Coronary artery (tissue), 2 donors: ENCODE results near the gene TRIM2.

ENCODE experiments used
- DNase-seq: peaks from one replicate; pipeline ENCODE4 v3.0.0-alpha.2; 2017; ENCODE audit warnings: low spot score
- H3K27ac ChIP-seq, 2 donors: fragments of 200-600 bp; sonication (generic); one replicate each; pipeline ENCODE4 v1.5.1; 2016 to 2019
- H3K4me3 ChIP-seq: fragments of 200-600 bp; sonication (generic); 2 replicates; pipeline ENCODE4 v1.5.1; 2016; ENCODE audit warnings: mild to moderate bottlenecking, moderate library complexity
- TF ChIP-seq, protein P1 (sequence below): fragments of 200-600 bp; sonication (generic); IDR thresholded peaks from one replicate; pipeline ENCODE4 v1.5.1; 2019; ENCODE audit warnings: antibody characterized with exemption

The TRIM2 gene

DNA sequence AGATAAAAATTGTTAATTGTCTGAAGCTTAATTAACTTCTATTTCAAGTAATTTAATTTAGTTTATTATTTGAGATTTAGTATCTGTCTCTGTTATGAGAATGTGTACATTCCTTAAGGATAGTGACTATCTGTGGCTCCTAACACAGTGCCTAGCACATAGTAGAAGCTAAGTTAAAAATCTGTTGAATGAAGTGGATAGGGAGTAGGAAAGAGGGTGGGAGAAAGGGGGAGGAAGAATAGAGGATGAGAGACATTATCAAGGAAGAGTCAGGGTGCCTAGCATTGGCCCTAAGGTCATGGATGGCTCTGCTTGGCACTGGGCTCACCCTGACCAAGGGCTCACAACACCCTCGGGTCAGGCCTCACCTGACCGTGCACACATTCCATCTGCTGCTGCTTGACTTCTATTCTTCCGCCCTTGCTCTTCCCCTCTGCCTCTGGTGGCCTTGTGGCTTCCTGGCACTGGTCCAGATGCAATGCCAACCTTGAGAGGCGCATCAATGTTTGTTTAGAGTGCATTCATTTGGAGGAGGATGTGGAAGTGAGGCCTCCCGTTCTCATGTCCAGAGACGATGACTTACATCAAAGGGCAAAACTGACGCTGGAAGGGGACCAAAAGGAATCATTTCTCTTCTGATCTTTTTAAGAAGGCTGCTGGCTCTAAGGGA, 42.3 kb downstream of the TRIM2 start:
- Histone ChIP-seq H3K4me3 (no peak overlapping the region), H3K27ac (no peak overlapping the region)
- no peak for DNase-seq
- TF ChIP-seq, protein P1, sequence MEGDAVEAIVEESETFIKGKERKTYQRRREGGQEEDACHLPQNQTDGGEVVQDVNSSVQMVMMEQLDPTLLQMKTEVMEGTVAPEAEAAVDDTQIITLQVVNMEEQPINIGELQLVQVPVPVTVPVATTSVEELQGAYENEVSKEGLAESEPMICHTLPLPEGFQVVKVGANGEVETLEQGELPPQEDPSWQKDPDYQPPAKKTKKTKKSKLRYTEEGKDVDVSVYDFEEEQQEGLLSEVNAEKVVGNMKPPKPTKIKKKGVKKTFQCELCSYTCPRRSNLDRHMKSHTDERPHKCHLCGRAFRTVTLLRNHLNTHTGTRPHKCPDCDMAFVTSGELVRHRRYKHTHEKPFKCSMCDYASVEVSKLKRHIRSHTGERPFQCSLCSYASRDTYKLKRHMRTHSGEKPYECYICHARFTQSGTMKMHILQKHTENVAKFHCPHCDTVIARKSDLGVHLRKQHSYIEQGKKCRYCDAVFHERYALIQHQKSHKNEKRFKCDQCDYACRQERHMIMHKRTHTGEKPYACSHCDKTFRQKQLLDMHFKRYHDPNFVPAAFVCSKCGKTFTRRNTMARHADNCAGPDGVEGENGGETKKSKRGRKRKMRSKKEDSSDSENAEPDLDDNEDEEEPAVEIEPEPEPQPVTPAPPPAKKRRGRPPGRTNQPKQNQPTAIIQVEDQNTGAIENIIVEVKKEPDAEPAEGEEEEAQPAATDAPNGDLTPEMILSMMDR = no peak

DNA sequence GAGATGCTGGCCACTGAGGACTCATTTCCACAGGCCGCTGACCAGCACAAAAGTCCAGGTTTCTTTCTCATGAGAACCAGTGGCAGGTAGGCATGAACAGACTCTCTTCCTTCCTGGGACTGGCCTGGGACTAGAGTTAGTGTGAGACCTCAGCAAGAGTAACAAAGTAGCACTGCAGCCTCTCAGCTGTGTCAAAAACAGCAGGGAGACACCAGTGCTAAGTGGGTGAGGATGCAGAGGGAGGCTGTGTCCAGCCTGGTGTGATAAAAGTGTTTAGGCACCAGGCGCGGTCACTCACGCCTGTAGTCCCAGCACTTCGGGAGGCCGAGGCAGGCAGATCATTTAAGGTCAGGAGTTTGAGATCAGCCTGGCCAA, 42.9 kb downstream of the TRIM2 start:
- DNase-seq = no peak
- TF ChIP-seq, protein P1 = no peak
- Histone ChIP-seq H3K27ac (no peak overlapping the region), H3K4me3 (no peak overlapping the region)

DNA sequence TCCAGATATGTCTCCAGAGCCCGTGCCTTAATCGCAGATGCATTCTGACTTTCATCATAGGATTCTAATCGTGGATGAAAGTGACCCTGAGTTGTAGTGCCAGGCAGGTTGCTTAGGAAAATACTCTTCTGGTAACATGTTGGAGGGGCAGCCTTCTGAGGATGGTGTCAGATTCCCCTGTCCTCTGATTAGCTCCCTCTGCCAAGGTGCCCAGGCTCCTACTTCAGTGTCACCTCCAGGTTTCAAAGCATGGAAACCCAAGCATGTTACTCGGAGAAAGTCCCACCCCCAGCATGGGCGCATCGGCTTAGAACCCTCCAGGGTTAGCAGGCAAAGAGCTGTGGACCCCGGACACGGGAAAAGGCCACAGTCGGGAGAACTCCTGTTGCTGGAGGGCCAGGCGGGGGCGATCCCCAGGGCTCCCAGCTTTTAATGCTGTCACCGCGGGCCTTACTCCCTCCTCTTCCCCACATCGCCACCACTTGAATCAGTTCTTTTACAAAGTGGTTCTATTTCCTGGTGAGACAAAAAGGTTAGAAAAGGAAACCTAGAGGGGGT, 44.5 kb downstream of the TRIM2 start:
- TF ChIP-seq, protein P1 = no peak
- H3K27ac ChIP-seq = peak overlapping the region in 1 of 2 donors; percentile 50
- DNase-seq = no peak
- H3K4me3 ChIP-seq = peak overlapping the region; percentile 73

DNA sequence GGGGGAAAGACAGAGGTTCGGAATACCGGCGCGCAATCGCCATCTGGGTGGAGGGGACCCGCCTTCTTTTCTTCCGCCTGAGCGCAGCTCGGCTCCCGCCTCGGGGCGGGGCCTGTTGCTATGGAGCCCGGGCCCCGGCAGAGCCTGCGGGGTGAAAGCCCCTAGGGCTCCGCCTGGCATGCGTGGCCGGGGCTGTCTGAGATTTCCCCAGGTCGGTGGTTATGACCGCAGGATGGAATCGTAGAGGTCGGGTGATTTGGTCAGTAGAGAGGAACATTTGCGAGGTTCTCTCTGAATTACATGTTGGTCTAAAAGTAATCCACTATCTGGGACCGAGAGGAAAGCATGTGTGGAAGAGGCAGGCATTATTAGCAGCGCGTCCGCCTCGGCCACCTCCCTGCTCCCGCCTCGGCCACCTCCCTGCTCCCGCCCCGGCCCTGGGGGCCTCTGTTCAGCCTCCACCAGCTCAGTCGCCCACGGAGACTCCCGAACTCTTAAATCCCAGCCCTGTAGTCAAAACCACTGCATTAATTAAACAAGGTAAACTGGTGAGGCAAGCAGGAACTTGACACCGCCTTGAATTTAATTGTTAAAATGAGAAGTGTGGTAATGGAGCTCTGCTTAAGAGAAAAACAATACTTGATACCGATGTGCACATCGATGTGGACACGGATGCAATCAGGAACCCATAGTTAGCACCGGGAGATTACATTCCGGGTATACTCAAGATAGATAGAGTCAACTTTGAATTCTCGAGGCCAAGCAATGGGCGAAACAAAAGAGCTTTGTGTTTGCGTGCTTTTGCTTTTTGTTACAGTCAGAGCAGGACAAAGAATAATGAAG, 45.2 kb downstream of the TRIM2 start:
- Histone ChIP-seq H3K4me3 (peak overlapping the region; percentile 73), H3K27ac (peak overlapping the region in 1 of 2 donors; percentile 50)
- TF ChIP-seq, protein P1 = no peak
- DNase-seq = peak; percentile 76

- no peak for DNase-seq
- Histone ChIP-seq H3K4me3 (no peak overlapping the region), H3K27ac (no peak overlapping the region)
- TF ChIP-seq, protein P1 = no peak
Measured at GRCh38 chr4:153252122-153252521, 47.9 kb downstream of the TRIM2 start.

- no peak overlapping the region for H3K27ac ChIP-seq
- H3K4me3 ChIP-seq = no peak overlapping the region
- DNase-seq = no peak
- TF ChIP-seq, protein P1 = no peak
Measured at GRCh38 chr4:153255233-153255632, 51.0 kb downstream of the TRIM2 start.
